GM18507 (cell line): ENCODE measurements around the gene FABP7.
"Not testable (repeated sequence)": the region's sequence is repeated elsewhere in the genome, so short reads cannot be mapped to it uniquely, and the experiment has no call there.

Experiments used
- DNase-seq: peaks from one replicate; pipeline ENCODE4 v3.0.0; 2011; ENCODE audit warnings: low read depth; ENCODE audit not compliant: insufficient read length; ENCODE audit errors: extremely low spot score
- FAIRE-seq: peaks from 2 replicates; lab custom pipeline; 2011; peaks lifted over from hg19 to GRCh38; lab: Jason Lieb, UNC

The FABP7 gene

DNA sequence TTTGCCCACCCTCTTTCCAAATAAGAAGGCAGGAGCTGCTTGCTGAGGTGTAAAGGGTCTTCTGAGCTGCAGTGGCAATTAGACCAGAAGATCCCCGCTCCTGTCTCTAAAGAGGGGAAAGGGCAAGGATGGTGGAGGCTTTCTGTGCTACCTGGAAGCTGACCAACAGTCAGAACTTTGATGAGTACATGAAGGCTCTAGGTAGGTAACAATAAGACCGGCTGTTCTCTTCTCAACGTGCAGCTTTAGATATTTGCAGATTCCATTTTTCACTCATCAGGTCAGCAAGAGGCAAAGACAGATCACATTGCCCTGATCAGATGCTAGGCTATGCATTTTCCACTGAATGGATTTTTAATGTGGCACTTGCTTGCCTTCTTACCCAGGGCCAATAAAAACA is at the start of gene FABP7:
Gene FABP7 (plus strand): TSS at position 50 of the 400 bp plus-strand sequence. CDS start 79 bp downstream, at position 129.
- DNase-seq, result no peak
- no peak for FAIRE-seq

DNA sequence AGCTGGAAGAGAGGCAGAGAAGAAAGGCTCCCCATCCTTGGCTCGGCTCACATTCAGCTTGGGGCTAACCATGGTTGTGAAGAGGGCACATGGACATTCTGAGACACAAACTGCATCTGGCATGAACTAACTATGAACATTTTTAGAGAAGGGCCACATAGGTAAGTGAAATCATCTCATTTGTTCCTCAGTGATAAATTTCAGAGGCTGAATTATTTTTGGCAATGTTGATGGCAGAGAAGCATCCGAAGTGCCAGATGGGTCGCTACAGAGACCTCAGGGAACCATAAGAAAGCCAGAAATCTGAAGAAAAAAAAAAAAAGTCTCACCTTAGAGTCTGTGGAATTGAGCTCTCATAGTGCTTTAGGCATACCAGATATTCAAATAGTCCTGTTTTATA is 49.2 kb upstream of the FABP7 start:
- FAIRE-seq (no peak), DNase-seq (no peak)

DNA sequence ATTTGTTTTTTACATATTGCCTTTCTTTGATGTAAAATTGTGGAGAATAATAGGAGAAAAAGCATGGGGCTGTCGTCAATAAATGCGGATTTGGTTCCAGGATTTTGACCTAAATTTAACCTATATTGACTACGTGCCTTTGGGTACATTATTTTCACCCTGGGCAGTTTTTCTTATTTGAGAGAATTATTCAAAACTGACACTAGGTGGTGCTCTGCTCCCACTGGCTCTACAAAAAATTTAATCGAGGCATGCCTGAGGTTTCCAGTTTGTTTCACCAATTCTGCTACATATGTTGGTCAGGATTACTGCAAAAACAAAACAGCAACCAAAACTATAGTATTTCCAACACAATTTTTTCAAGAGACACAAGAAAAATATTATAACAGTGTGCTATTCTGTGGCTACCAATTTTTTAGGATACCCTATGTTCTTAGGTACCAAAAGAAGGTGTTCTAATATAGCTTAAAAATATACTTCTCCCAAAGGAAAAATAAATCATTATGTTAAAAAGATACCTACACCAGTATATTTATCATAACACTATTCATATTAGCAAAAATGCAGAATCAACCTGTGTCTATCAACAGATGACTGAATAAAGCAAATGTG is 48.6 kb upstream of the FABP7 start:
- FAIRE-seq (peak; percentile 65), DNase-seq (no peak)

DNA sequence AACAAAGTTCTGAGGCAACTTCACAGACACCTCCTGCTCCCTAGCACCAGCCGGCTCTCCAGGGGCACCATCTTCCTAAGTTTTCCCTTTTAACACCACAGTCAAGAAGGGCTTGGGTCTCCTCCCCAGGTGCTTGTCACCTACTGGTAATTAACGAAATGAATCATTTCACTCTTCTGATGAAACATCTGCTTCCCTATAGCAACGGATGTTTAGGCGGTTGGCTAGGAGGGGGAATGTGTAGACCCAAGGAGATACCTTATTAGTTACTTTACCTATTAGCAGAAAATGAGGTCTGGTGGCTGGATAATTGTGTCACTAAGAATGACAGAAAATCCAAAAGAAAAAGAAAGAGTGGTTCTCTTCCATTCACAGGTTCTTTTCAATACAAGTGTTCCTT is 46.3 kb upstream of the FABP7 start:
- DNase-seq (no peak), FAIRE-seq (no peak)

DNA sequence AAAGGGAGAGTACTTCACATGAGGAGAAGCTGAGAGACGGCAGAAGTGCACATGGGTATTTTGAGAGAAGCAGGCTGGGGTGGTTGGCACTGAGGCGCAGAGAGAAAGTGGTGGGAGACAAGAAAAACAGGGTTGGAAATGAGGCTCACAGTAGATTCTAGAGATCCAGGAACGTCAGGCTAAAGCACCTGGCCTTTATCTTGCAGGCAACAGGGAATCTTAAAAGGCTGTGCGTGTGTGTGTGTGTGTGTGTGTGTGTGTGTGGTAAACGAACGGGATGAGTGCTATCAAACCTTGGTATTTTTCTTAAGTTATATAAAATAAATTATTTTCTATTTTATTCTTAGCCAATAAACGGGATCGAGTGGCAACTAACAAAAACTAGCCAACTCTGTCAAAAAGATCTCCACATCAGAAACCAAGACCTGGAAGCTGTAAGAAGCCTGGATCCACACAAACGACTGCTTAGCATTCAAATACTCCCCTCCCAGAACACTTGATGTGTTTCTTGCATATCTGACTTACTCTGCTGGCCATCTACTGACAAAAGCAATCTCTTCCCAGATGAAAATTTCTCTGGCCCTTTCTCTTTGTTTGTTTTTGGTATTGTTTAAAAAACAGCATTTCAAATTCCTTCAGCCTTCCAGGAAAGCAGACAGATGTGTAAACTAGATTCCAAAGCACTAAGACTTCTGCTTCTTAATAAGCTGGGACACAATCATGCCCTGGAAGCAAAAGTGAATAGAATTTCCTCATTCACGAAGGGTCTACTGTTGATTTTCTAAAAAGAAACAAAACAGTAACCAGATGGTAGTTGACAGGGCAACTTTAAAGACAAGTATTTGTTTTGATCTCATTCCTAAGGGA is 44.8 kb upstream of the FABP7 start:
- no peak for FAIRE-seq
- DNase-seq, result no peak

DNA sequence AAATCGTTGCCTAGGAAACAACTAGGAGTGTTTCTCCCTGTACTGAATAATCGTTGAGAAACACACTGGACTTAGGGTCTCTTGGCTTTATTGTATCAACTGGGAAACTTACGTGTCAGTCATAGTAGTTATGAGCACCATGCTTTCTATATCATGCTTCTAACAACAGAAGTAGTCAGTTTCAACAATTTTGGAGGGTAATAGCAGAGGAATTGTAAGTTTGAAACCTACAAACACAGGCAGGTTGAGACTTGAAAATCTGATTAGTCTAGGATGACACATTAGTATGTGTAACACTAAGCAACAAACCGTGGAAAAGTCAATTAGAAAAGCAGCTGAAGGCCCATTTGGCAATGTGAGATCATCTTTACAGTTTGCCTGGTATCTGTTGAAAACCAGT is 43.9 kb upstream of the FABP7 start:
- DNase-seq, result no peak

DNA sequence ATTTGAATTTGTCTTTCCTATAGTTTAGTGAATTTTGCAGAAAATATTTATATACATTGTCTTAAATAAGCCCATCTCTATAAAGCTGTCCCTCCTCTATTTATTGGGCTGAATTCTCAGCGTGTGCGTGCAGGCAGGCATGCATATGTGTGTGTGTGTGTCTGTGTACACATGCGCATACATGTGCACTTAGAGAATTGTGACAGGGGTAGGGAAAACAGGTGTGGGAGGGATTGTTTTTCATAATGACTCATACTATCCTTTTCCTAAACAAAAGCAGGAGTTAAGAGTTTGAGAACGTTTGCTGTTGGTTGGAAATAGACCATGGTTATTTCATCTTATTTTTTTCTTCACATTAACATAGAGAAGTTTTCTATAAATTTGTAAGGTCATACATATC is 43.4 kb upstream of the FABP7 start:
- DNase-seq (no peak), FAIRE-seq (no peak)

More for the DNA sequence above, 43.9 kb upstream of the FABP7 start:
- FAIRE-seq, result no peak

DNA sequence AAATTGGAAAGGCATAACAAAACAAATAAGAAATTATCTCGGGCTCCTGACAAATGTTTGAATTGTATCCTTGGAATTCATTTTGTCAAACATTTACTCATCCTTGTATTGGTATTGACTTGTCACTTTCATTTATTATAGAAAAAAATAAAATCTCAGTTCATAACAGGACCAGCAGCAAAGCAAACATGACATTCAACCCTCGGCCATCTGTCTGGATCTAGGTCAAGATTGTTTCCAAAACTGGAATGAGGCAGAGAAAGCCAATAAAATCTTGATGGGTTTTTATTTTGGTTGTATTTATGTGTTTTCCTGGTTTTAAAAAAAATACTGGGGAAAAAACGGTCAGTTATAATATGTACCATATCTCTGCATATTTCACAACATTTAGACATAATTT is 42.9 kb upstream of the FABP7 start:
- DNase-seq, result no peak
- FAIRE-seq, result no peak

DNA sequence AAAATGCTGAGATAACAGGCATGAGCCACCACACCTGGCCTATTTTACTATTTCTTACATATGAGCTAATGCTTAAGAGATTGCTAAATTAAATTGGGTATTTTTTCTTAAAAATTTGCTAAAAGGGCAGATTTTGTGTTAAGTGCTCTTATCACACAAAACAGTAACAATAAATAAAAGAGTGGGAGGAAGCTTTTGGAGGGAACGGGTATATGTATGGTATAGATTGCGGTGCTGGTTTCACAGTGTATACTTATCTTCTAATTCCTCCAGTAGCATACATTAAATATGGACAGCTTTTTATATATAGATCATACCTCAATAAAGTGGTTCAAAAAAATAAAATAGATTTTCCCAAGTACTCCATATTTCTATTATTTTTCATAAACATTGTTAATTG is 39.4 kb upstream of the FABP7 start:
- FAIRE-seq, result no peak
- no peak for DNase-seq

DNA sequence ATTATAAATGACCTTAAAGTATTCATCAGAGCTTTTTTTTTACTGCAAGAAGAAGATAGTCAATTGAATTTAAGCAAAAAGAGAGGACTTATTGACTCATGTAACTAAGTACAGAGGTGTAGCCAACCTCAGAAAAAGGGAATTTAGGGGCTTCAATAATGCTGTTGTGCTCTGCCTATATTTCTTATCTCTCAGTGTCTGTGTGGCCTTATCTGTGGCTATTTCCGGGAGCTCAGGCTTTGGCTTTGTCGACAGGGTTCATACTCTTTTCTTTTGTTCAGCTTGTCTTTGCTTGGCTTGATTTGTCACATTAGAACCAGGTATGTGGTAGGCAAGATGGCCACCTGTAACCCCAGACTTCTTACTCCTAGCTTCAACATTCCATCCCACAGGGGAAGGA is 38.6 kb upstream of the FABP7 start:
- no peak for DNase-seq
- FAIRE-seq, result no peak

DNA sequence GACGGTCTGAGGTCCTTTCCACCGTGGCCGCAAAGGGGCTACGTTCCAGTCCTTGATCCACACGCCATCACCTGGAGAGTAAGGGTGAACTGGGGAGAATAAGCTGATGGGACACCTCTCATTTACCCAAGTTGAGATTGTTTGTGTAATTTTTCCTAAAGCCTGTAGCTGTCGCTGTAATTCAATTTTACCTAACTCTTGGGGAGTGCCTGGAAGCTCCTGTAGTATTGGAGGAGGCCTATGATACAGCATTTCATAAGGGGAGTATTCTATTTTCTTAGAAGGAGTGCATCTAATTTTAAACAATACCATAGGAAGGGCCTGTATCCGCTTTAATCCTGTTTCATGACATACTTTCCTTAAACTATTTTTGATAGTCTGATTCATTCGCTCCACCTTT is 35.3 kb upstream of the FABP7 start:
- not testable (repeated sequence) for FAIRE-seq, DNase-seq

DNA sequence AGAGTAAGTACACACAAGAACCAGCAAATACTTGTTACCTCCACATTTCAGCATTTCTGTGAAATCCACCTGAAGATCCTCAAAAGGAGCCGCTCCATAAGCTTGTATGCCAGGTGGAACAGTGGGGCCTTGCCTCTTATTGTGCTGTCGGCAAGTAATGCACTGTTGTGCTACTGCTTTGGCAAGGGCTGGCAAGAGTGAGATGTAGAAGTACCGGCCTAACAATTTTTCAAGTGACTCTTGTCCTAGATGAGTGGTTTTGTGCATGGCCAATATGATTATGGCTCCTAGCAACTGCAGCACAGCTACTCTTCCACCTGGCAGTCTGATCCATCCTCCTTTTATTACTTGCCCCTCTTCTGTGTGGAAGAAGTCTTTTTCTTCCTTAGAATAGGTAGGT is 34.7 kb upstream of the FABP7 start:
- not testable (repeated sequence) for FAIRE-seq, DNase-seq

DNA sequence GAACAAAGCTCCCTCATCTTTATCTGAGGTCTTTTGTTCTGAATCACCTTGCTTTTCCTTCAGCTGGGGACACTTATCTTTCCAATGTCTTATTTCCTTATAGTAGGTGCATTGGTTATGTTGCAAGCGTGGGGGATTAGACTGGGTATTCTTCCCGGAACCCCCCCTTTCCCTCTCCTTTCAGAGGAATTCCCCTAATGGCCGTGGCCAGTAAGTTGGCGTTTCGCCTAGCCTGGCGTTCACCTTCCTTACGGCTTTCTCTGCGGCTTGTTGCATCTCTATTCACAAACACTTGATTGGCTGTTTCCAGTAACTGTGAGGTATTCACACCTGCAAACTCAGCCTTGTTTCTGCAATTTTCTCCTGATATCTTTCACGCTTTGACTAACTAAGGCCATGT is 32.8 kb upstream of the FABP7 start:
- no peak for DNase-seq
- no peak for FAIRE-seq

DNA sequence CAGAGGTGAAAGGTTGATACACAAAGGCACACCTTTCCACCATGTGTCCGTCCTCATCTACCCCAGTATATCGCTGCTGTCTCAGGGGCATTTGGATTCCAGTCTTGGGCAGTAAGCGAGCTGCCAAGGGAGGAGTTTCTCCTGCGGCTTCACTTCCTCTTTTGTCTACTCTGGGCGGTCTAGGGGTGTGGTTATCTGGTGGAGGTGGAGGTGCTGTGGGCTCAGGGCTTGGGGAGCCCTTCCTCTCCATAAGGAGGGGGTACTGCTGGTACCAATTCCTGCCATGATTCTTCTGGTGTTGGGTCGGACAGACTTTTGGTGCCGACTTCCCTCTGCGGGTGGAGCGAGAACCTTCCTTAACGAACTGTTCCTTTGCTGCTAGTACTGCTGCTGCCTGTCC is 31.9 kb upstream of the FABP7 start:
- DNase-seq (no peak), FAIRE-seq (no peak)

DNA sequence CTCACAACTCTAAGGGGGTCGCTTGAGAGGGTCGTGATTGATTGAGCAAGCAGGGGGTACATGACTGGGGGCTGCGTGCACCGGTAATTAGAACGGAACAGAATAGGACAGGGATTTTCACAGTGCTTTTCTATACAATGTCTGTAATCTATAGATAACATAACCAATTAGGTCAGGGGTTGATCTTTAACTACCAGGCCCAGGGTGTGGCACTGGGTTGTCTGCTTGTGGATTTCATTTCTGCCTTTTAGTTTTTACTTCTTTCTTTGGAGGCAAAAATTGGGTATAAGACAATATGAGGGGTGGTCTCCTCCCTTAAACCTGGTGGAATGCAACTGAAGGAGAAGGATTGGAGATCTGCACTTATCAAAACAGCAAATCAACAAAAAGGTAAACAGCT is 30.6 kb upstream of the FABP7 start:
- not testable (repeated sequence) for FAIRE-seq

DNA sequence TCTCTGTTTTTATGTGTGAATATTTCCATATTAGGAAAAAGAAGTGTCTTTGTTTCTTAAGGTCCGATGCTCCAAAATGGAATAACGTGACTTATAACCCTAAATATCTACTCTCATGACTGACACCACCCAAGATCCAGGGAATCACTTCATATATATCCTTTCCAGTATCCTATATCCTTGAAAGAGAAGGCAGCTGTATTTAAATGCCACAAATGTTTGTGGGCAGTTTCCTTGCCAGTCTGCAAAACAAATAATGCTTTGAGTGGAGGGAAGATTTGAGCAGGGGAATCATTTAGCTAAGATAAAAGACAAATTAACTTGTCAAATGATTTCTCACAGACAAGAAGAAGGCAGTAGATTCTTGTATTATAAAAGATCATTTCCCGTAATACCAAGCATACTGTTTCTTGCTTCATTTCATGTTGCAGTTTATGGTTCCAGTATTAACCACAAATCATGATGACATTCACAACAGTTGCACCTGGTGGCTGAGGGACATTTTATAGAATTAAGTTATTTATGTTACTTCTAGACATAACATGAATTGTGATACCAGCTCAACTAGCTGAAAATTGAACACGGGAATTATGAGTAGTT is 30.0 kb upstream of the FABP7 start:
- no peak for DNase-seq
- no peak for FAIRE-seq

More for the DNA sequence above, 30.6 kb upstream of the FABP7 start:
- DNase-seq, result not testable (repeated sequence)

DNA sequence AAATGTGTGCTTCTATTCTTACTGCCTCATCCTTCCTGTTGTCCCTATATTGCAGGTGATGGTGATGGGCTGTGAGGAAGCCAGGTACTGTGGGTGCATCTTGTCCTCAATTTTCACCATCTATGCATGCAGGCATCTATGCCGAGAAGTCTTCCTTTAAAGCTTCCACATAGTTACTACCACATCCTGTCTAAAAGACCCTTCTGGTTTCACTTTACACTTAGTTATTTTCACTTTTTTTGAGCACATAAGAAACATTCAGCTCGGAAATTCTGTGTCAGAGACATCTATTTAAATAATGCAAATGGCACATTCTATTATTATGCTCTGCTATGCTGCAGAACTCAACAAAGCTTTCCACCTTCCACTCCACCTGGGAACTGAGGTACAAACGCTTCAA is 28.2 kb upstream of the FABP7 start:
- FAIRE-seq (peak; percentile 60), DNase-seq (no peak)

DNA sequence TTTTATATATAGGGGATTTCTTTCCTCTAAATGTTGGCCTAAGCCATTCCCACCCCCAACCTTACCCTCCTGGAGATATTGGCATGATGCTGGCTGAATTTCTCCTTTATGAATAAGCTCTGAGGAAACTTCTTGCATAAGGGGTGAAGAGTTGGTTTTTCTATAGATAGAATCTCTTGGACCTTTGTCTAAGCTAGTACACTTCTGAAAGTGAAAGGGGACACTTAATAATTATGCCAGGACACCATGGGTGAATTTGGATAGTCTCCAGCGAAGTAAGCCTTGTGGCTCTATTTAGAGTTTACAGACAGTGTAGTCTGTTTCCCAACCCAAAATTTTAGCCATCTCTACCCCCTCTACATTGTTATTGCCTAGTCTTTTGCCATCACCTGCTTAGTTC is 27.1 kb upstream of the FABP7 start:
- DNase-seq (no peak), FAIRE-seq (peak; percentile 36)

DNA sequence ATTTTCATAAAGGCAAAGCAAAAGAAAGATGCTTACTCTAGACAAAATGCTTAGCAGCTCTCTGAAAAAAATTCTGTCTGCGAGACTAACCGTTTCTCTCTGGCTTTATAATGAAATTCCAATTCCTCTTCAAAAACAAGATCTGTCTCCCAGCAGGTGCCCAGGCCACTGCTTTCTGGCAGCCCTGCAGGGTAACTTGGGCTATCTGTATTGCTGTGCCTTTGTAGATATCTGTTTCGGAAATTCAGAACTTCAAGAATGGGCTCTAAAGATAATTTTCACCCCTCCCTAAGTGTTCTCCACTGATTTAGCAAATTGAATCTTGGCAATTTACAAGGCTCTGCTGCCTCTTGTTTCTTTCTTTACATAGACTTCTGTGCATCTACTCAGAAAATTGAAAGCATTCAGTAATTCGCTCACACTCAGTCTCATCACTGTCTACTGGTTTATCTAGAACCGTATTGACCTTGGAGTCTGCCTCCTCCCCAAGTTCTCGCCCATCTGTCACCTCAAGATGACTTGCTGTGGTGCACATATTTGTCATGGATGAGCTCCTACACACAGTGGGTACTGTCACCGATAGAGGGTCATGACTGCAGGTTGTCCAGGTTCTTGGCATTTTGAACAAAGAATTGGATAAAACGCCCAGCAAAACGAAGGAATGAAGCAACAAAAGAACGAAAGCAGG is 26.4 kb upstream of the FABP7 start:
- FAIRE-seq, result no peak
- DNase-seq, result no peak

DNA sequence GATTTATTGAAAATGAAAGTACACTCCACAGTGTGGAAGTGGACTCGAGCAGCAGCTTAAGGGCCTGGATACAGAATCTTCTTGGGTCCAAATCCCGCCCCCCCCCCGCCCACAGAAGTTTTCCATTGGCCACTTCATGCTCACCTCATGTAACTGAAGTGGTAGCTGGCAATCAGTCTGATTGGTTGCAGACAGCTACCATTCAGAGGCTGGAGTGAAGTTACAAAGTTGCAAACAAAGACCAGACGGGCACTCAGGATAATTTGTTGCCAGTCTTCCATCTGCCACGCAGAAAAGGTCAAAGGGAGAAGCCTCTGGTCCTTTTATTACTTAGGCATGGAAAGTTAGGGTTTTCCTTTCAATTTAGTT is 25.8 kb upstream of the FABP7 start:
- FAIRE-seq, result no peak
- no peak for DNase-seq
